Esophagus squamous epithelium (tissue), 4 donors: Measurements from ENCODE around the gene PKIG.

ENCODE experiments used
- POLR2A ChIP-seq, 4 donors: fragments of 450-650 bp; IDR thresholded peaks; one replicate each; pipeline ENCODE4 v1.6.1; 2017; ENCODE audit warnings: antibody characterized with exemption in 4 of 4, mild to moderate bottlenecking in 4 of 4, moderate library complexity in 3 of 4
- TF ChIP-seq, protein P1 (sequence below), 6 experiments: fragments of 450-650 bp in 4 of 6; fragments of 200-600 bp in 2 of 6; sonication (generic) in 2 of 6; IDR thresholded peaks; one replicate each; pipeline ENCODE4 v1.5.1; 2016 to 2019; ENCODE audit warnings: antibody characterized with exemption in 6 of 6, mild to moderate bottlenecking in 4 of 6, moderate library complexity in 4 of 6

DNA sequence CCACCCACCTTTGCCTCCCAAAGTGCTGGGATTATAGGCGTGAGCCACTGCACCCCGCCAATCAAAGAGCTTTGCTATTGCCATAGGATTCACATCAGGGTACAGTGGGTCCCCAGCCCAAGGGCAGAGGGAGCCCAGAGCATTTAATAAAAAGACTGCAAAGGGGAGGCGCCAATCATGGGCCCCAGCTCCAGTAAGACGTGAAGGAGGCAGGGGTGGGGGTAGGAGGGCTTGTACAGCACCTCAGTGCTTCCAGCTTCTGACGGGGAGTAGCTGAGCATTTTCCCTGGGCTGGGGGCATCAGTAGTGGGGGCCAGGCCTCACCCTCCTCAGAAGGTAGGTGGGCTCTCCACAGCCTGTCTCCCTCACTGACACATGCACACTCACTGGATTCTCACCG is 67.6 kb downstream of the PKIG start:
- TF ChIP-seq POLR2A (IDR thresholded peaks at IDR 0.05), result no peak
- TF ChIP-seq, protein P1, sequence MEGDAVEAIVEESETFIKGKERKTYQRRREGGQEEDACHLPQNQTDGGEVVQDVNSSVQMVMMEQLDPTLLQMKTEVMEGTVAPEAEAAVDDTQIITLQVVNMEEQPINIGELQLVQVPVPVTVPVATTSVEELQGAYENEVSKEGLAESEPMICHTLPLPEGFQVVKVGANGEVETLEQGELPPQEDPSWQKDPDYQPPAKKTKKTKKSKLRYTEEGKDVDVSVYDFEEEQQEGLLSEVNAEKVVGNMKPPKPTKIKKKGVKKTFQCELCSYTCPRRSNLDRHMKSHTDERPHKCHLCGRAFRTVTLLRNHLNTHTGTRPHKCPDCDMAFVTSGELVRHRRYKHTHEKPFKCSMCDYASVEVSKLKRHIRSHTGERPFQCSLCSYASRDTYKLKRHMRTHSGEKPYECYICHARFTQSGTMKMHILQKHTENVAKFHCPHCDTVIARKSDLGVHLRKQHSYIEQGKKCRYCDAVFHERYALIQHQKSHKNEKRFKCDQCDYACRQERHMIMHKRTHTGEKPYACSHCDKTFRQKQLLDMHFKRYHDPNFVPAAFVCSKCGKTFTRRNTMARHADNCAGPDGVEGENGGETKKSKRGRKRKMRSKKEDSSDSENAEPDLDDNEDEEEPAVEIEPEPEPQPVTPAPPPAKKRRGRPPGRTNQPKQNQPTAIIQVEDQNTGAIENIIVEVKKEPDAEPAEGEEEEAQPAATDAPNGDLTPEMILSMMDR (IDR thresholded peaks at IDR 0.05), result no peak
